IgD-negative memory B cell (primary cell): ENCODE data around the gene IMPDH1. TPM values are rescaled to one million over a fixed set of nuclear protein-coding genes. Genes with fewer than 3 reads are reported as not detected.

ENCODE experiments used
- H3K27ac Mint-ChIP-seq, 3 donors: one replicate each; pipeline ENCODE4 v1.8.0; 2020 to 2022; ENCODE audit warnings: mild to moderate bottlenecking in 3 of 3, mixed read lengths in 3 of 3, moderate library complexity in 1 of 3
- H3K27me3 Mint-ChIP-seq: one replicate; pipeline ENCODE4 v1.8.0; 2021; ENCODE audit warnings: mixed read lengths
- H3K36me3 Mint-ChIP-seq: one replicate; pipeline ENCODE4 v1.8.0; 2020; ENCODE audit warnings: mild to moderate bottlenecking, mixed read lengths
- H3K4me1 Mint-ChIP-seq, 3 donors: one replicate each; pipeline ENCODE4 v1.8.0; 2020 to 2022; ENCODE audit warnings: mixed read lengths in 3 of 3, mild to moderate bottlenecking in 1 of 3
- H3K4me3 Mint-ChIP-seq, 4 donors: one replicate each; pipeline ENCODE4 v1.8.0; 2020 to 2022; ENCODE audit warnings: mild to moderate bottlenecking in 4 of 4, mixed read lengths in 4 of 4, moderate library complexity in 3 of 4
- H3K9me3 Mint-ChIP-seq, 3 donors: one replicate each; pipeline ENCODE4 v1.8.0; 2020 to 2021; ENCODE audit warnings: mixed read lengths in 3 of 3, mild to moderate bottlenecking in 1 of 3
- polyA plus RNA-seq: library from polyadenylated mRNA; unstranded; fragments of 300-500 nt; fragmentation: Illumina TruSeq; gene quantifications from one replicate; pipeline ENCODE4 v1.2.3, GENCODE V29; 2021

Gene IMPDH1
- polyA plus RNA-seq, 1 donor from 2014 or later = 58.6 TPM

DNA sequence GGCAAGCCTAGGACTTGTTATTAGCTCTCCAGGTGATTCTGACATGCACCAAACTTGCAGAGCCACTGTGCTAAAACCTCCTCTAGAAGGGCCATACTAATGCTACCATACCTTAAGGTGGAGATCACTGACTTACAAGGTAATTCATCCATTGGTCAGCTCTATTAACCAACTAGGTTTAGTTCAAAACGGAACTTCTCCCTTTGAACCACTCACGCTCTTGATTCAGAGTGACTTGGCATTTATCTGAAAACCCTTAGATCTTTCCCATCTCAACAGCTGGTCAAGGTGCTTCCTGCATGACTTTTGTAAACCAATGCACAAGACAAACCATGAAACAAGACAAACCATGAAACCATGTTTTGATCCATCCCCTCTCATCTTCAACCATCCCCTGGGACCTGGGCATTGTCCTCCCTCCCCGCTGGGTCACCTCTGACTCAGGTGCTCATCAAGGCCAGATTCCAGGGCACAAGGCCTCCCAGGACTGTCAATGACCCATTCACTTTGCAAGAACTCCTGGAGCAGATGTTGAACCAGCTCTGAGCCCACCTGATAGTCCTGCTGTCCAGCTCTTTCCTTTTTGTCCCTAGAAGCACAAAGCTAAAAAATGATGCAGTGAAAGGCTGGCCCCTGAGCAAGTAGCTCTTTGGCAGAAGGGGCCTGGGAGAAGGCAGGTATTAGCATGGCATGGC, 18.8 kb downstream of the IMPDH1 start:
- Mint-ChIP-seq H3K4me1 (peaks cover 0 to 4% (median 0%) of the 10 kb centered on the region in 3 donors), H3K27ac (peak overlapping the region in 1 of 3 donors; percentile 1), H3K4me3 (no peak overlapping the region), H3K27me3 (peaks cover 4% of the 10 kb centered on the region), H3K36me3 (peaks cover 2% of the 10 kb centered on the region), H3K9me3 (no peaks in the 10 kb centered on the region)

DNA sequence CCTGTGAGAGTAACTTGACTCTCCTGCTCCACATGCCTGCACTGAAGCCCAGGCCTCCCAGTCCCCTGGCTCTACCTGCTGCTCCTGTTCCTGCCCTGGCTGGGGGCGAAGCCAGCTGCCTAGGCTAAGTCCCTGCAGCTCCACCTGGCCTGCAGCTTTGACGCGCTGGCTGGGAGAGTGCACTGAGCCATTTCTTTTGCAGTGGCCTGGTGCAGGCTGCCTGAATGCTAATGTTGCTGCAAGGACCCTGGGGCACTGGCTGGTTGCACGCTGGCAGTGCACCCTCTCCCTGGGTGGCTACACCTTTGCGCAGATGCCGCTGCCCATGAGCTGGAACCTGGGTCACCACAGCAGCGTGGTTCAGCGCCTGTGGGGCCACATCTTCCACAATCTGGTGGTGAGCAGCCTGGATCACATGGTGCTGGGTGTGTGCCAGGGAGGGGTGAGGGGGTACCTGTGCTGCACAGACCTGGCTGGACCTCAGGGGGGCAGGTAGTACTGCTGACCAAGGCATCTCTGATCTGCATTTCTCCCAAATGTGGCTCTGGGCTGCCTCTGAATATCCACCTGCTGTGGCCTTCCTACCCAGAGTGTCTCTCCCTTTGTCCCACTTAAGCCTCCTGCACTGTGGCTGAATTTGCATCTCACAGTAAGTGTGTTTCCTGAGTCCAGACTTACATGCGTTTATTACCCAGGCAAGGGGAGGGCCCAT, 20.0 kb downstream of the IMPDH1 start:
- H3K27ac Mint-ChIP-seq = no peak overlapping the region
- peaks cover 4% of the 10 kb centered on the region for H3K27me3 Mint-ChIP-seq
- peaks cover 4% of the 10 kb centered on the region for H3K36me3 Mint-ChIP-seq
- no peak overlapping the region for H3K4me3 Mint-ChIP-seq
- H3K9me3 Mint-ChIP-seq = no peaks in the 10 kb centered on the region
- H3K4me1 Mint-ChIP-seq = peaks cover 0 to 4% (median 0%) of the 10 kb centered on the region in 3 donors

DNA sequence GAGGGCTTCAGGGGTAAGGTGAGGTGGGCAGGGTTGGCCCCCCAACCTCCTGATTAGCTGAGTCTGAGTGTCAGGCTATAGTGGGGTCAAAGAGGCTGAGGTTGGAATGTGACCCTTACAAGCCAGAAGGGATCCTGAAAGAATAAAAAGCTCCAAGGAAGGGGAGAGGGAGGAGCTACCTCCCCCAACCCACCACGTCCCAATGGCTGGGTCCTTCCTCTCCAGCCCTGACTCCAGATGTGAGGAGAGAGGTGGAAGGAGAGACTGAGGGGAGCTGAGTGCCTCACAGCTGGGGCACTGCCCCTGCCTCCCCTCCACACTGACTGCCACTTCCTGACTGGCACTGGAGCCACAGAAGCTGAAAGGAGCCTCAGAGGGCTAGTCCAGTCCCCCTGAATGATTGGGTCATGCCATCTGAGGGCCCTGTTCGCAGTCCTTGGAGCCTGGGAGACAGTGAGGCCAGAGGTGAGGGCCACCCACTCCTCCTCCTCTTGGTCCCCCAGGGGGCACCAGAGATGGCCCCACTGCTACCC, 20.6 kb downstream of the IMPDH1 start:
- H3K27ac Mint-ChIP-seq = no peak overlapping the region
- peaks cover 4% of the 10 kb centered on the region for H3K36me3 Mint-ChIP-seq
- peak overlapping the region in 1 of 4 donors; percentile 39 for H3K4me3 Mint-ChIP-seq
- H3K4me1 Mint-ChIP-seq = peaks cover 0 to 4% (median 0%) of the 10 kb centered on the region in 3 donors
- no peaks in the 10 kb centered on the region for H3K9me3 Mint-ChIP-seq
- H3K27me3 Mint-ChIP-seq = peaks cover 4% of the 10 kb centered on the region

DNA sequence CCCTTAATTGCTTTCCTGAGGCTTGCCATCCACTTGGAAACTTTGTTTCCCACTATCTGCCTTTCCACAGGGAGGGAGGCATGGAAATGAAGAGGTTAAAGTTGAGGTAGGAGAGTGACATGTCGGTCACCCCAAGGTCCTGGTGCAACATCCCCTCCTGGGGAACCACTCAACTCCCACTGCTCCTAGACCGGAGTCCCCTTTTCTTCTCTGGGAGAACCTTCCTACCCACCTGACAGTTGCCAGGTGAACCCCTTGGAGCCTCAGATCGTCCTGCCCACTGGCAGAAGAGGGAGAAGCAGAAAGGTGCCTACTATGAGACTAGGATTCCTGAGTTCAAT, 21.7 kb downstream of the IMPDH1 start:
- H3K9me3 Mint-ChIP-seq = no peaks in the 10 kb centered on the region
- H3K27me3 Mint-ChIP-seq = peaks cover 4% of the 10 kb centered on the region
- H3K36me3 Mint-ChIP-seq = peaks cover 4% of the 10 kb centered on the region
- H3K4me1 Mint-ChIP-seq = peaks cover 0 to 4% (median 0%) of the 10 kb centered on the region in 3 donors
- H3K4me3 Mint-ChIP-seq = peak overlapping the region in 1 of 4 donors; percentile 32
- no peak overlapping the region for H3K27ac Mint-ChIP-seq

DNA sequence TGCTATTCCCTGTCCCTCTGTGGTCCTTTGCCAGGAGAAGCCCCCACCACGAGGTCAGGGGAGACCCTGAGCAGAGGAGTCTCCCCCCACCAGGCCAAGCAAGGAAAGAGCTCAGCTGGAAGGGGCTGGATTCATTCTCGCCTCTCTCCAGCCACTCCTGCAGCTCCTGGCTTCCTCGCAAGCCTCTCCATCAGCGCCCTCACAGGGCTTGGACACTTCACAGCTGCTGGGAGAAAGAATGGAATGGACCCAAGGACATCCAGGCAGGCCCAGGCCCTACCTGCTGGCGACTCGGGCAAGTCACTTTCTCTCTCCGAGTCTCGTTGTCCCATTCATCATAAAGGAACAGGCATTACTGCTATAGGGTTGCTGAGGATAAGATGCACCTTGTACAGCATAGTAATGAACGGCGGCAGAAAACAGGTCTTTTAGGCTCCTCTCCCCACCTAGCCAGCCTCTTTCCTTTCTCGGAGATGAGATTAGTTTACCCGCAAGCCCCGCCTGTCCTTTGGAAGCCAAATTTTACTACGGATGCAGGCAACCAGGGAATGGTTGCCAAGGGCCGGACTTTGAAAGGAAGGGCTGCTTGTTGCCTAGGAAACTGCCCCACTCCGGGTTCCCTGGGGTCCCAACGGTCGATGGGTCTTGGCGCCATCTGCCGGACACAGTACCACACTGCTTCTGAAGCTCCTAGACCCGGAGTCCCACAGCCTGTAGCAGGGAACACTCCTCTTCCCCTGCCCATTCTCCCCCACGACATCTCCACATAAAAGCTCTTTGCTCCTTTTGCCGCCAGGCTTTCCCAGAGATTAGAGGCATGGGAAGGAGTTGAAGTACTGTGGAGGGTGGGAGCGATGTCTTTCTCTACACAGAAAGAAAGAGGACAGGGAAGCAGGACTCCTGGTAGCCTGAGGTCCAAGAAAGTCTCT, 22.3 kb downstream of the IMPDH1 start:
- peaks cover 0 to 4% (median 0%) of the 10 kb centered on the region in 3 donors for H3K4me1 Mint-ChIP-seq
- H3K36me3 Mint-ChIP-seq = peaks cover 4% of the 10 kb centered on the region
- H3K27me3 Mint-ChIP-seq = peaks cover 4% of the 10 kb centered on the region
- H3K4me3 Mint-ChIP-seq = no peak overlapping the region
- H3K27ac Mint-ChIP-seq = no peak overlapping the region
- no peaks in the 10 kb centered on the region for H3K9me3 Mint-ChIP-seq

DNA sequence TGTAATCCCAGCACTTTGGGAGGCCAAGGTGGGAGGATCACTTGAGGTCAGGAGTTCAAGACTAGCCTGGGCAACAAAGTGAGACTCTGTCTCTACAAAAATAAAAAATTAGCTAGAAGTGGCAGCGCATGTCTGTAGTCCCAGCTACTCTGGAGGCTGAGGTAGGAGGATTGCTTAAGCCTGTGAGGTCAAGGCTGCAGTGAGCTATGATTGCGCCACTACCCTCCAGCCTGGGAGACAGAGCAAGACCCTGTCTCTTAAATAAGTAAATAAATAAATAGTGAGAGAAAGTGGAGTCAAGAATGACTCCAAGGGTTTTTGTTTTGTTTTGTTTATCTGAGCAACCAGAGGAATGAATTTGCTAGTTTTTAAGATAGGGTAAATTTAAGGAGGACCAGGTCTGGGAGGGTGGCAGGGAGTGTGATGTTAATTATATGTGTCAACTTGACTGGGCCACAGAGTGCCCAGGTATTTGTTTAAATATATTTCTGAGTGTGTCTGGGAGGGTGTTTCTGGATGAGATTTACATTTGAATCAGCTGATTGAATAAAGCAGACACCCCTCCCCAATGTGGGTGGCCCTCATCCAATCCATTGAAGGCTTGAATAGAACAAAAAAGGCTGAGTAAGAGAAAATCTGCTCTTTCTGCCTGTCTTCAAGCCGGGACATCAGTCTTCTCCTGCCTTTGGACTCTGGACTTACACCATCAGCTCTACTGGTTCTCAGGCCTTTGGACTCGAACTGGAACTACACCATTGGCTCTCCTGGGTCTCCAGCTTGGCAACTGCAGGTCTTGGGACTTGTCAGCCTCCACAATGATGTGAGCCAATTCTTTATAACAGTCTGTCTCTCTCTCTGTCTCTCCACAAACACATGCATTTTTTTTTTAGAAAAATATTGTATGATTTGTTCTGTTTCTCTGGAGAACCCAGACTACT, 23.5 kb downstream of the IMPDH1 start:
- peaks cover 0 to 4% (median 0%) of the 10 kb centered on the region in 3 donors for H3K4me1 Mint-ChIP-seq
- H3K27ac Mint-ChIP-seq = no peak overlapping the region
- H3K27me3 Mint-ChIP-seq = peaks cover 4% of the 10 kb centered on the region
- H3K4me3 Mint-ChIP-seq = no peak overlapping the region
- H3K9me3 Mint-ChIP-seq = no peaks in the 10 kb centered on the region
- H3K36me3 Mint-ChIP-seq = peaks cover 4% of the 10 kb centered on the region

DNA sequence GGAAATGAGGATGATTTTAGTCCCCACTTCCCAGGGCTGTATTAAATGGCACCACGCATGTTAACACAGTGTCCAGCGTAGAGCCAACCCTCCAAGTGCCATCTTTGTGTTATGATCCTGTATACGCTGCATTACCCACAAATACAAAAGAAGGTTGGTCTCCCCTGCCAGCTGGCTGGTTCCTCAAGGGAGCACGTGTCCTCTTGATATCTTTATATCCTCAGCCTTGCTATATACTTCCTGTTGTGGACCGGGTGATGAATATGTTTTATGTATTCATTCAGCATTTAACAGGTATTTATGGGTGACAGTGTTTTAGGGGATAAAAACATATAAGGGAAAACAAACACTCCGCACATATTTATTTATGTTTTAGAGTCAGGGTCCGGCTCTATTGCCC, 25.1 kb downstream of the IMPDH1 start:
- H3K27me3 Mint-ChIP-seq = peaks cover 4% of the 10 kb centered on the region
- peaks cover 0 to 4% (median 0%) of the 10 kb centered on the region in 3 donors for H3K4me1 Mint-ChIP-seq
- H3K9me3 Mint-ChIP-seq = no peaks in the 10 kb centered on the region
- H3K4me3 Mint-ChIP-seq = no peak overlapping the region
- H3K36me3 Mint-ChIP-seq = peaks cover 3% of the 10 kb centered on the region
- no peak overlapping the region for H3K27ac Mint-ChIP-seq

DNA sequence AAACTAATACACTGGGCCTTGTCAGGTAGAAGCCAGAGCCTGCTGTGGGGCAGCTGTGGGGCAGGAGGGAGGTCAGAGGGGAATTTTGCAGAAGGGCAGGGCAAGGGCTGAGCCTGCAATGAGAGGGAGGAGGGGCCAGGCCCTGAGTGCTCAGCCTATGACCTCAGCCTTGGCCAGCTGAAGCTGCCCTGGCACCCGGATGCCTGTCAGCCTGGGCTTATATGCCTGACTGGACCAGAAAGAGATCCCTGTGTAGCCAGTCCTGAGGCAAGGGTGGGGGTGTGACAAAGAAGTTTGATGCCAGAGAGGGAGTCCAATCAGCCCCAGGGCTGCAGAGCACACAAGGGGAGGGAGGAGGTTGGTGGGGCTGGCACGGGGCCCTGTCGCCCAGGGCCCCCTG, 26.0 kb downstream of the IMPDH1 start:
- peaks cover 0 to 4% (median 0%) of the 10 kb centered on the region in 3 donors for H3K4me1 Mint-ChIP-seq
- peak overlapping the region in 1 of 3 donors; percentile 1 for H3K27ac Mint-ChIP-seq
- H3K36me3 Mint-ChIP-seq = peaks cover 3% of the 10 kb centered on the region
- H3K27me3 Mint-ChIP-seq = peaks cover 4% of the 10 kb centered on the region
- no peaks in the 10 kb centered on the region for H3K9me3 Mint-ChIP-seq
- H3K4me3 Mint-ChIP-seq = no peak overlapping the region

DNA sequence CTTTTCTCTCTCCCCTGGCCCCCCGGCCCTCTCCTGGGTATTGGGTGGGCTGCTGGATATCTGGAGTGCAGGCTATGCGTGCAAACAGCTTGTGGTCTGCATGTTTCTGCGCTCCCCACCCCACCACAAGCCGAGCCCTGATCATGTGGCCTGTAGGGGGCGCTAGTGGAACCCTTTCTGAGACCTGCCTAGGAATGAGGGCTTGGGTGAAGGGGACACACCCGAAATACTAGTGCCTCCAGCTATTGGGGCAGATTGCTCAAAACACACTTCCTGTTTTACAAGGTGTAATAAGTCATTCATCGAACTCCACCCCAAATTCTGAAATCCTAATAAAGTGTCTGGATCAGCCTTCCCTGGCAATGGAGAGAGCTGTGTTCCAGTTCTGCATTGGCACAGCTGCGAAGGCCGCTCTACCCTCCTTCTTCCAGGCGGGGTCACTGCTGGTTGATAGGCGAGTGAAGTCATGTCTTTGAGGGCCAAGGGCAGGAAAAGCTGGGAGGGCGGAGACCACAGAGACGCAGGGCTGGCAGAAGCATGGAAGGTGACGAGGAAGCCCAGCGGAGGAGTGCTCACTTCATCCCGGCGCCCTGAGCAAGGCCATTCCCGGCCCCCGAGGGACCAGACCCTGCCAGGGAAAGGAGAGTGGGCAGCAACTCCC, 28.5 kb downstream of the IMPDH1 start:
- Mint-ChIP-seq H3K27me3 (peaks cover 2% of the 10 kb centered on the region), H3K4me3 (no peak overlapping the region), H3K4me1 (no peaks in the 10 kb centered on the region), H3K9me3 (no peaks in the 10 kb centered on the region), H3K27ac (no peak overlapping the region), H3K36me3 (peaks cover 3% of the 10 kb centered on the region)

DNA sequence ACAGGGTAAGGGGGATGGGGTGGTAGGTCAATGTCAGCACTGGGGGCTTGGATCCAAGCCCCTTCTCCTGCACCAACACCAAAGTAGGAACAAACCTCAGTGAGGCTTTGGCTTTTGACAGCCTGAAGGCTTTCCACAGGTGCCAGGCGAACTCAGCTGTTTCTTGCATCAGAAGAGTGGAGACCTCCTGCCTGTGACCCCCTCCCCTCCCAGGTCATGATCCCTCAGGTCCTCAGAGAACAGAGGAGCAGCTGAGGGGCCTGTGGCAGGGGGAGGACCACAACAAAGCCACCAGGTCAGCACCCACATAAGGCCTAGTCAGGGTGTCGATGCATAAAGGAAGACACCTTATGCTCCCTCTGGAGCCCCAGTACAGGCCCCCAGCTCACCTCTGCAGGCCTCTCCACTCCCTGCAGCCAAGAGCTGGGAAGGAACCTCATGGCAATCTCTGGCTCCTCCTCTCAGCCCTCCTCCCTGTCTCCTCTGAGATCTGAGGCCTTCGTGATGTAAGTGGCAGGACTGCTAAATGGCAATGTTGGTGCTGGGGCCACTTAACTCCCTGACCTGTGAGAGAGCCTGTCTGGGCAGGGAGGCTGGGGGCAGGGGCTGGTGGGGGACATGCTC, 29.2 kb downstream of the IMPDH1 start:
- Mint-ChIP-seq H3K27me3 (peaks cover 2% of the 10 kb centered on the region), H3K27ac (no peak overlapping the region), H3K4me3 (no peak overlapping the region), H3K4me1 (no peaks in the 10 kb centered on the region), H3K36me3 (peaks cover under 1% of the 10 kb centered on the region), H3K9me3 (no peaks in the 10 kb centered on the region)

DNA sequence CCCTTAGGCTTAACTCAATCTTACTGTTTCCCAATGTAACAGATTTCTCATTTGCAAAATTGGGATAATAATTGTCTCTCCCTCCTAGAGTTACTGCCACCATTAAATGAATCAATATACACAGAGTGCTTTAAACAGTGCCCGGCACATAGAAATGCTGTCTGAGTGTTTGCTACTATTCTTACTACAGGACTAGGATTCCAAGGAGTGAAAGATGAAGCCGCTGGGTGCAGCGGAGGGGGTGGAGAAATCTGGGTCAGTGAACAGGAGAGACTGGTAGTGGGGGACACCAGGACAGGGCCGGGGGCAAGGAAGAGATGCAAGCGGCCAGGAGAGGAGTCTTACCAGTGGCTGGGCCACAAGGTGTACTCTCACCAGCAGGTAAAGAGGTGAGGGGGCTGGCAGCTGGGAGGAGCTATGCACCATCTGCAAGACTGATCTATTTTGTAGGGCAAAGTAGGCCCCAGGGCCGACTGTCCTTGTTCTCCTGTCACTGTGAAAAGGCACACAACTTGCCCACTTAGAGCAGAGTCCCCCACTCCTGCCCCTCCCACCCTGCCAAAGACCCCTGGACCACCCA, 29.8 kb downstream of the IMPDH1 start:
- H3K4me3 Mint-ChIP-seq = peak overlapping the region in 1 of 4 donors; percentile 18
- H3K4me1 Mint-ChIP-seq = no peaks in the 10 kb centered on the region
- peaks cover 2% of the 10 kb centered on the region for H3K27me3 Mint-ChIP-seq
- no peaks in the 10 kb centered on the region for H3K9me3 Mint-ChIP-seq
- peak overlapping the region in 1 of 3 donors; percentile 64 for H3K27ac Mint-ChIP-seq
- H3K36me3 Mint-ChIP-seq = no peaks in the 10 kb centered on the region

DNA sequence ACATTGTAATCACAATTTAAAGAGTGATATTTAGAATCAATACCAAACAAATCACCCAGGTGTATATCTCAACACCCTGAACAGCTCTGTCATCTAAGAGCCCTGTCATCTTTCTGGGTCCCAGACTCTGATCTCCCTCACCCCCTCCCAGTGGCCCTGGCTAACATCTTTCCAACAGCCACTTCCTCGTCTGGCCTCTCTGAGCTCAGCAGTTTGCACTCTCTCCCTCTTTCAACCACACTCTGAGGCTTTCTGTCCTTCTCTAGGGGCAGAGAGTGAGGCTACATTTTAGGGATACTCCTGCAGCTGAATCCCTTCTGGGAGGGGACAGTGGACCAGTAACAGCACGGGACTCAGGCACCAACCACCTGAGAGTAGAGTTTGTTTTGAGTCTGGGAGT, 31.1 kb downstream of the IMPDH1 start:
- H3K27ac Mint-ChIP-seq = no peak overlapping the region
- no peak overlapping the region for H3K4me3 Mint-ChIP-seq
- H3K27me3 Mint-ChIP-seq = peaks cover 2% of the 10 kb centered on the region

DNA sequence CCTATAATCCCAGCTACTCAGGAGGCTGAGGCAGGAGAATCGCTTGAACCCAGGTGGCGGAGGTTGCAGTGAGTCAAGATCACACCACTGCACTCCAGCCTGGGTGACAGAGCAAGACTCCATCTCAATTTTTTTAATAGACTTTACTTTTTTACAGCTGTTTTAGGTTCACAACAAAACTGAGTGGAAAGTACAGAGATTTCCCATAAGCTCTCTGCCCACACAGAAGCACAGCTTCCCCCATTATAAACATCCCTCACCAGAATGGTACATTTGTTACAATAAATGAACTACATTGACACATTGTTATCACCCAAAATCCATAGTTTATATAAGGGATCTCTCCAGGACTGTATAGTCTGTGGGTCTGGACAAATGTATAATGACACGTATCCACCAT, 33.7 kb downstream of the IMPDH1 start:
- H3K4me1 Mint-ChIP-seq = no peaks in the 10 kb centered on the region
- H3K27me3 Mint-ChIP-seq = peaks cover 2% of the 10 kb centered on the region
- no peak overlapping the region for H3K27ac Mint-ChIP-seq
- H3K4me3 Mint-ChIP-seq = no peak overlapping the region
- H3K36me3 Mint-ChIP-seq = no peaks in the 10 kb centered on the region
- H3K9me3 Mint-ChIP-seq = peaks cover 0 to 5% (median 2%) of the 10 kb centered on the region in 3 donors

More for the DNA sequence above, 31.1 kb downstream of the IMPDH1 start:
- no peaks in the 10 kb centered on the region for H3K4me1 Mint-ChIP-seq
- H3K36me3 Mint-ChIP-seq = no peaks in the 10 kb centered on the region
- peaks cover 0 to 5% (median 0%) of the 10 kb centered on the region in 3 donors for H3K9me3 Mint-ChIP-seq
